ENCODE results near the gene LYZL2.
"Not testable (repeated sequence)": the region's sequence is repeated elsewhere in the genome, so short reads cannot be mapped to it uniquely, and the experiment has no call there.

LYZL2 gene

GRCh38 chr10:30656233-30656632, 26.7 kb upstream of the LYZL2 start:
- H3K9me3 ChIP-seq (ENCODE audit: control insufficient read depth, low read depth, low read length): no peaks in the 10 kb centered on the region

GRCh38 chr10:30655001-30655400, 25.4 kb upstream of the LYZL2 start:
- not testable (repeated sequence) for H3K9me3 ChIP-seq (ENCODE audit: control insufficient read depth, low read depth, low read length); H3K27me3 ChIP-seq (ENCODE audit: control insufficient read depth, insufficient read depth, low read length); H3K4me1 ChIP-seq (ENCODE audit: control insufficient read depth, low read depth, low read length); H3K36me3 ChIP-seq (ENCODE audit: control insufficient read depth, low read depth, low read length); H3K9ac ChIP-seq (ENCODE audit: low read length); H3K4me3 ChIP-seq (ENCODE audit: low read length); H3K27ac ChIP-seq (ENCODE audit: low read length)

More at GRCh38 chr10:30656233-30656632, 26.7 kb upstream of the LYZL2 start:
- Histone ChIP-seq H3K4me1 (ENCODE audit: control insufficient read depth, low read depth, low read length) (no peaks in the 10 kb centered on the region), H3K36me3 (ENCODE audit: control insufficient read depth, low read depth, low read length) (no peaks in the 10 kb centered on the region), H3K27me3 (ENCODE audit: control insufficient read depth, insufficient read depth, low read length) (no peaks in the 10 kb centered on the region), H3K4me3 (ENCODE audit: low read length) (no peak overlapping the region), H3K9ac (ENCODE audit: low read length) (no peak overlapping the region), H3K27ac (ENCODE audit: low read length) (no peak overlapping the region)

DNA sequence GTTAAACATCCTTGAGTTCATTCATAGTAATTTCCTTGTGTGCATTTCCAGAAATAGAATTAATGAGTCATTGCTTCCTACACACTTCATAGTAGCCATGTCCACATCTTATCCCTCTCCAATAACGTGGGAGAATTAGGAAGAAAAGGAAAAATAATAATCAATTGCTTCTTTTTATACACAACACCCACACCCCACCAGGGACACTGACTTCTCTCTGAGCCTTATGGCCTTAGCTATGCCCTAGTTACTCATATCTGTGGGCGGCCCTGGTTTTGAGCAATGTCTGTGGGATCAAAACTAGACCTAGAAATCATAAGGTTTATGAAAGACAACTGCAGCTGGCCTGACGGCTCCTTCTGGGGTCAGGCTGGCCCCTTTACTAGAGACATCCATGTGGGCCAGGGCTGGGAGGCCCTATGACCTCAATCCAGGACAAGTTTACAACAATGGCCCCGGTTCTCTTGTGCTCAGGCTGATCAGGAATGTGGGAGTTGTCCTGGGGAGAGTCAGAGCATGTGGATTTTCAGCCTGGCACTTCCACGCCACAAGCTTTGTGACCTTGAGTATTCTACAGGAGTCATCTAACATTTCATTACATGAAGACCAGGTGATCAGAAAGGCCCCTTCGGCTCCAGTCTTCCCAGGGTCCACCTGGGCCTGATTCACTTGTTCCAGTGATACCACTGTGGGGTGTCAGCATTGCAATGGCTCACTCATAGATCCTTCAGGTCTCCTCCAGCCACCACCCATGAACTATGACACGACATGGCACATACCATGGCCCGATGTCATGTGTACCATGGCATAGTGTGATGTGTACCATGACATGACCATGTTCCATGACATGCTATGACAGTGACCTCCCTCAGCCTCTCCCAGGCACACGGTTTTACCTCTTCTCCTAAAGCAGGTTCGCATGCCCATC, 22.2 kb upstream of the LYZL2 start:
- not testable (repeated sequence) for H3K4me3 ChIP-seq (ENCODE audit: low read length); H3K27me3 ChIP-seq (ENCODE audit: control insufficient read depth, insufficient read depth, low read length); H3K36me3 ChIP-seq (ENCODE audit: control insufficient read depth, low read depth, low read length)

DNA sequence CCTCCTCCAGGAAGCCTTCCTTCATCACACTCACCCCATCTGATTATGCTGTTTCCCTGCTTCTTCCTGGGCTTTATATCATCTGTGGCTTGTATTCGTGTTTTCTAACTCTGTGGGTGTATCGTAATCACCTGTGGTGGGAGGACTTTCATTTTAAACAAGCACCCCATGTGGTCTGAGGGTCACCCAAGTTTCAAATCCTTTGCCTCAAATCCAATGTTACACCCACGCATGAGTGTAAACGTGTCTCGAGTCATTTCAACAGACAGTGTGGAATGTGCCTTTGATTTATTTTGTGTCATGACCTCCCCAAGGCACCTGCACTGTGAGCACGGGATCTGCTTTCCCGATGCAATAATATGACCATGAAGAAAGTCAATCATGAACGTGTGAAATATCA, 17.5 kb upstream of the LYZL2 start:
- H3K9me3 ChIP-seq (ENCODE audit: control insufficient read depth, low read depth, low read length): no peaks in the 10 kb centered on the region
- H3K36me3 ChIP-seq (ENCODE audit: control insufficient read depth, low read depth, low read length): no peaks in the 10 kb centered on the region
- no peak overlapping the region for H3K9ac ChIP-seq (ENCODE audit: low read length)
- no peaks in the 10 kb centered on the region for H3K27me3 ChIP-seq (ENCODE audit: control insufficient read depth, insufficient read depth, low read length)
- H3K27ac ChIP-seq (ENCODE audit: low read length): no peak overlapping the region
- no peak overlapping the region for H3K4me3 ChIP-seq (ENCODE audit: low read length)
- H3K4me1 ChIP-seq (ENCODE audit: control insufficient read depth, low read depth, low read length): peaks cover 4% of the 10 kb centered on the region

More for the DNA sequence above, 22.2 kb upstream of the LYZL2 start:
- H3K4me1 ChIP-seq (ENCODE audit: control insufficient read depth, low read depth, low read length); H3K9ac ChIP-seq (ENCODE audit: low read length); H3K9me3 ChIP-seq (ENCODE audit: control insufficient read depth, low read depth, low read length); H3K27ac ChIP-seq (ENCODE audit: low read length): not testable (repeated sequence)

GRCh38 chr10:30645340-30645827, 15.8 kb upstream of the LYZL2 start:
- Histone ChIP-seq H3K27ac (ENCODE audit: low read length) (no peak overlapping the region), H3K9me3 (ENCODE audit: control insufficient read depth, low read depth, low read length) (no peaks in the 10 kb centered on the region), H3K9ac (ENCODE audit: low read length) (no peak overlapping the region), H3K27me3 (ENCODE audit: control insufficient read depth, insufficient read depth, low read length) (no peaks in the 10 kb centered on the region), H3K4me1 (ENCODE audit: control insufficient read depth, low read depth, low read length) (peaks cover 4% of the 10 kb centered on the region), H3K4me3 (ENCODE audit: low read length) (no peak overlapping the region), H3K36me3 (ENCODE audit: control insufficient read depth, low read depth, low read length) (no peaks in the 10 kb centered on the region)

- H3K36me3 ChIP-seq (ENCODE audit: control insufficient read depth, low read depth, low read length); H3K4me1 ChIP-seq (ENCODE audit: control insufficient read depth, low read depth, low read length); H3K27ac ChIP-seq (ENCODE audit: low read length); H3K9me3 ChIP-seq (ENCODE audit: control insufficient read depth, low read depth, low read length); H3K4me3 ChIP-seq (ENCODE audit: low read length); H3K27me3 ChIP-seq (ENCODE audit: control insufficient read depth, insufficient read depth, low read length); H3K9ac ChIP-seq (ENCODE audit: low read length): not testable (repeated sequence)
These were observed 14.9 kb upstream of the LYZL2 start for GRCh38 chr10:30644408-30644861.

DNA sequence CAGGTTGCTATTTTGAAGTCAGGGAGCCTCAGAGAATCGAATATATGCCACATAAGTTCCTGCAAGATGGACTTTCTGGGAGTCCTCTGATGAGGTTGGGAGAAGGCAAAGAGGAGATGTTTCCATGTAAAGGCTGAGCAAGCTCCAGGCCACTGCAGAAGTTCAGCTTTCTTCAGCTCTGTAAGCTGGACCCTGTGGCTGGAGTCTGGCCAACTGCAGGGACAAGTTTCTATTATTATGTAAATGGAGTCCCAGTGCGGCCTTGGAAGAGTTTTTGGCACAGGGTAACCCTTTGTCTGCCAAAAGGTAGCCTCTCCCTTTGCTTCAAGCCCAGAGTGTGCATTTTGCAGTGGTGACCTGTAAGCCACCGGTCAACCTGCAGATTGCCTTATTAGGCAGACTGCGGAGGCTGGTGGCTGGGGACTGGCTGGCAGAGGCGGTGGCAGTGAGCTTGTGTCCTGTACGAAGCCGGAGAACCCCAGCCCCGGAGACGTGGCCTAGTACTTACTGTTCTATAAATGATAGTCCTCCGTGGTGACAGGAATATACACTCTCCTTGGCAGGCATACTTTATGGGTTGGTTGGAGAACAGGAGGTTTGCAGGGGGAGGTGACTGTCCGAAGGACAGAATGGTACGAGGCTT, 14.1 kb upstream of the LYZL2 start:
- H3K4me1 ChIP-seq (ENCODE audit: control insufficient read depth, low read depth, low read length); H3K9me3 ChIP-seq (ENCODE audit: control insufficient read depth, low read depth, low read length); H3K4me3 ChIP-seq (ENCODE audit: low read length); H3K36me3 ChIP-seq (ENCODE audit: control insufficient read depth, low read depth, low read length); H3K9ac ChIP-seq (ENCODE audit: low read length); H3K27me3 ChIP-seq (ENCODE audit: control insufficient read depth, insufficient read depth, low read length); H3K27ac ChIP-seq (ENCODE audit: low read length): not testable (repeated sequence)

DNA sequence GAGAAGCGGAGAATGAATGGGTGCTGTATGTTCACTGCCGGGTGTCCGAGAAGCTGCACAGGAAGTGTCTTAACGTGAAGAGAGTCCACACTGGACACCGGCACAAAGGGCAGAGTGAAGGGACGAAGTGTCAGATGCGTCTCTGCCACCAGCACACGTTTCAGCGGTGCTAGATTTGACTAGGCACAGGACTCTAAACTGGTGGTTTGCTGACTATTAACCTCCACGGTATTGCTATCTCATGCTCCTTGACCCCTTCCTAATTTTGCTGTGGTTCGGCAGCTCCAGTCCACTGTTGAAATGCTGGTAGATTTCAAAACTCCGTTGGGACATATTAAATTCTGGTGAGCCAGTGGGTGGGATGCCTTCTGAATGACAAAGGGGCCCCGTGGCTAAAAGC, 13.3 kb upstream of the LYZL2 start:
- H3K27me3 ChIP-seq (ENCODE audit: control insufficient read depth, insufficient read depth, low read length): not testable (repeated sequence)

DNA sequence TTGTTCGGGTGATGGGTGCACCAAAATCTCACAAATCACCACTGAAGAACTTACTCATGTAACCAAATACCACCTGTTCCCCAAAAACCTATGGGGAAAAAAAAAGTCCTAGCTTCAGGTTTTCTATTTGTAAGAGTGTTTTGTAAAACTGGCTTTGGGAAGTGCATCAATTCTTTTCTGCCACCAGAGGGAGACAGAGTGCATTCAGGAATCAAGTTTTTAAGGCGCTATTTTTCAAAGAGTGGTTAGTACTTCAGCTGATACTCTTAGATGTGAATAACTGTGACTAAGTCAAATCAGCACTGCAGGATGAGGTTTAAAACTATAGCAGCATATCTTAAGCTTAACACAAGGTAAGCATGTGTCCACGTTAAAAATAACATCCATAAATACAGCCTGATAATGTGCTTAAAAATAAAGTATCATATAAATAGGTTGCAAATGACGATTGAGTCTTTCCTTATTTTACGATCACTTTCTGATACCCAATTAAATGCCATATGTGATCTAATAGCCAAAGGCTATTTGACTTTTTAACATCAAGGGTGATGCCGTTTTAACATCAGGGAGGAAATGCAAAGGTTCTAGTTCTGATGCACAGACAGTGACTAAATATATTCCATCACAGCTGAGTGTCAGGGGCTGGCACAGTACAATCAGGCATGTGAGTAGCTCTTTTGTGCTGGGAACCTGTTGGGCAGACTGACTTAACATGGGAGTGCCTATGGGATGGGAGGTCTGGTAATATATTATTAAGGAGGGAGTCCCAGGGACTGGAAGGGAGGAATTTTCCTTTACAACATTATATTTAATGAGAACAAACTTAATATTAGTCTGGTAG, 10.6 kb upstream of the LYZL2 start:
- Histone ChIP-seq H3K4me3 (ENCODE audit: low read length) (no peak overlapping the region), H3K9me3 (ENCODE audit: control insufficient read depth, low read depth, low read length) (no peaks in the 10 kb centered on the region), H3K36me3 (ENCODE audit: control insufficient read depth, low read depth, low read length) (no peaks in the 10 kb centered on the region), H3K9ac (ENCODE audit: low read length) (no peak overlapping the region), H3K27me3 (ENCODE audit: control insufficient read depth, insufficient read depth, low read length) (no peaks in the 10 kb centered on the region), H3K27ac (ENCODE audit: low read length) (no peak overlapping the region), H3K4me1 (ENCODE audit: control insufficient read depth, low read depth, low read length) (peaks cover 4% of the 10 kb centered on the region)

More for the DNA sequence above, 13.3 kb upstream of the LYZL2 start:
- H3K4me1 ChIP-seq (ENCODE audit: control insufficient read depth, low read depth, low read length); H3K4me3 ChIP-seq (ENCODE audit: low read length); H3K27ac ChIP-seq (ENCODE audit: low read length); H3K9ac ChIP-seq (ENCODE audit: low read length); H3K36me3 ChIP-seq (ENCODE audit: control insufficient read depth, low read depth, low read length); H3K9me3 ChIP-seq (ENCODE audit: control insufficient read depth, low read depth, low read length): not testable (repeated sequence)

DNA sequence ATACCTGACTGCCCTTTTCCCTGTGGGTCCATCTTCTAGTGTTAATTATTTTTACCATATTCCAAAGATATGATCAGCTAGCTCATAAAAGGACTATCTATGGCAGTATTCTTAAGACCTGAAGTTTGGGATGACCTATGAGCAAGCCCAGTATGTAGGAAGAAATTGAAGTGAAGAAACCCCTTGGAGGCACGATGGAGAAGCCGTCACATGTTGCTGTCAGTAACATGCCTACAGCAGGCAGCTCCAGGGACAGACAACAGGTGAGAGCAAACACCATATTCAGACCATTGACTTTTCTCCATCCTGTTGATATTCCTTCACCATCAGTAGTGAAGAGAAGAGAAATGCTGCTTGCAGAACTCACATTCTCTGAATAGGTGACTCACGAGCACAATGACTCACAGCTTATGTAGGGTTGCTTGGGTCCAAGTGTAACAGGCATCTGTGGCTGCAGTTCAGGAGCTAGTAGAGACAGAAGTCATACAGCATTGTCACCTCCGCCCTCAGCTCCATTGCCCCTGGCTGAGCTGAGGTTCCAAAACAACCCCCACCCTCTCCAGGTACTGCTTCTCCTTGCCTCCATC, 8.4 kb upstream of the LYZL2 start:
- no peaks in the 10 kb centered on the region for H3K36me3 ChIP-seq (ENCODE audit: control insufficient read depth, low read depth, low read length)
- H3K4me3 ChIP-seq (ENCODE audit: low read length): no peak overlapping the region
- H3K27ac ChIP-seq (ENCODE audit: low read length): no peak overlapping the region
- H3K9me3 ChIP-seq (ENCODE audit: control insufficient read depth, low read depth, low read length): no peaks in the 10 kb centered on the region
- H3K9ac ChIP-seq (ENCODE audit: low read length): no peak overlapping the region
- no peaks in the 10 kb centered on the region for H3K4me1 ChIP-seq (ENCODE audit: control insufficient read depth, low read depth, low read length)
- H3K27me3 ChIP-seq (ENCODE audit: control insufficient read depth, insufficient read depth, low read length): no peaks in the 10 kb centered on the region

GRCh38 chr10:30631188-30631587, 1.6 kb upstream of the LYZL2 start:
- H3K4me3 ChIP-seq (ENCODE audit: low read length): no peak overlapping the region
- no peaks in the 10 kb centered on the region for H3K27me3 ChIP-seq (ENCODE audit: control insufficient read depth, insufficient read depth, low read length)
- no peaks in the 10 kb centered on the region for H3K4me1 ChIP-seq (ENCODE audit: control insufficient read depth, low read depth, low read length)
- no peaks in the 10 kb centered on the region for H3K9me3 ChIP-seq (ENCODE audit: control insufficient read depth, low read depth, low read length)
- H3K36me3 ChIP-seq (ENCODE audit: control insufficient read depth, low read depth, low read length): no peaks in the 10 kb centered on the region
- no peak overlapping the region for H3K9ac ChIP-seq (ENCODE audit: low read length)
- H3K27ac ChIP-seq (ENCODE audit: low read length): no peak overlapping the region
